ENCODE measurements around the gene OGDHL. TPM values are rescaled to one million over a fixed set of nuclear protein-coding genes. Genes with fewer than 3 reads are reported as not detected.
"Not testable (repeated sequence)": the region's sequence is repeated elsewhere in the genome, so short reads cannot be mapped to it uniquely, and the experiment has no call there.

The OGDHL gene
- total RNA-seq, 1 experiment from 2014 or later = 22.6 TPM

DNA sequence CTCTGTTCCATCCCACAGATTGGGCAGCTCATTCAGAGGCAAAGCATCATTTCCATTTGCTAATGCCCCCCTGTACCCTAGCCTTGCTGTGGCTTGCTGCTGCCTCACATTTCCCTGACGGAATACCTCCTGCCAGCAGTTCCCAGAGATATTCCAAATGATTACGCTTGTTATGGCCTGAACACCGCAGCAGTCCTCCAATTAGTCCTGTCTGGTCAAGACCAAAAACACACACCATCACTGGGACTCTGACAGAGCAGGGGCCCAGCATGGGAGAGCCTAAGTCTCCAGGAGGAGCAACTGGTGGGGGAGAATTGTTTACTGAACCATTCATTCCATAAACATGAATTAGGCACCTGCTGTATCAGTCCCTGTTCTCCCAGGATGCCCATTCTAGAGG lies 6.1 kb downstream of the OGDHL start:
- H3K27ac Mint-ChIP-seq = no peak overlapping the region; a peak in 1 of 7 replicates
- Histone ChIP-seq H3K27ac (ENCODE audit: insufficient read length, low read depth, low read length) (no peak overlapping the region), H3K23me2 (ENCODE audit: insufficient read length, low read depth, low read length, poor library complexity, severe bottlenecking) (no peaks in the 10 kb centered on the region), H2BK120ac (ENCODE audit: low read depth, low read length, poor library complexity, severe bottlenecking) (no peak overlapping the region), H4K20me1 (ENCODE audit: control insufficient read depth, insufficient read depth, insufficient read length) (no peaks in the 10 kb centered on the region), H3T11ph (ENCODE audit: low read length) (no peak overlapping the region), H4K5ac (ENCODE audit: insufficient read length, low read depth, low read length) (no peak overlapping the region), H2BK20ac (ENCODE audit: low read depth, low read length, poor library complexity, severe bottlenecking) (no peak overlapping the region), H3K79me1 (ENCODE audit: insufficient read depth, low read depth, low read length, poor library complexity, severe bottlenecking) (no peaks in the 10 kb centered on the region), H3K4me1 (ENCODE audit: insufficient read depth, low read length) (no peaks in the 10 kb centered on the region), H3K27me3 (ENCODE audit: insufficient read depth, low read length) (no peaks in the 10 kb centered on the region), H3K4ac (ENCODE audit: low read depth, low read length) (no peak overlapping the region), H3K56ac (ENCODE audit: insufficient read length, low read depth, low read length) (no peak overlapping the region), H2AK5ac (ENCODE audit: insufficient read length, low read length) (no peak overlapping the region), H2BK12ac (ENCODE audit: insufficient read length, low read depth, low read length) (no peak overlapping the region), H3K23ac (ENCODE audit: insufficient read length, low read depth, low read length) (no peak overlapping the region), H4K91ac (ENCODE audit: insufficient read length, low read depth, low read length) (no peak overlapping the region), H2BK15ac (ENCODE audit: low read depth, low read length) (no peak overlapping the region), H4K8ac (replicated peaks; ENCODE audit: insufficient read length, low read depth, low read length) (no peak overlapping the region), H3K14ac (ENCODE audit: insufficient read depth, low read length) (no peak overlapping the region), H3K9ac (ENCODE audit: extremely low read depth, insufficient read length, low read length) (no peak overlapping the region), H3K18ac (ENCODE audit: insufficient read length, low read depth, low read length) (no peak overlapping the region), H2AFZ (ENCODE audit: low read length) (no peak overlapping the region), H3K9me3 (ENCODE audit: control insufficient read depth, low read depth, low read length) (no peaks in the 10 kb centered on the region), H3K79me2 (ENCODE audit: insufficient read depth, low read length) (no peaks in the 10 kb centered on the region), H2BK5ac (ENCODE audit: insufficient read length, low read length) (no peak overlapping the region), H3K4me2 (ENCODE audit: insufficient read depth, insufficient read length, low read length) (no peak overlapping the region)
- TF ChIP-seq, protein P1, sequence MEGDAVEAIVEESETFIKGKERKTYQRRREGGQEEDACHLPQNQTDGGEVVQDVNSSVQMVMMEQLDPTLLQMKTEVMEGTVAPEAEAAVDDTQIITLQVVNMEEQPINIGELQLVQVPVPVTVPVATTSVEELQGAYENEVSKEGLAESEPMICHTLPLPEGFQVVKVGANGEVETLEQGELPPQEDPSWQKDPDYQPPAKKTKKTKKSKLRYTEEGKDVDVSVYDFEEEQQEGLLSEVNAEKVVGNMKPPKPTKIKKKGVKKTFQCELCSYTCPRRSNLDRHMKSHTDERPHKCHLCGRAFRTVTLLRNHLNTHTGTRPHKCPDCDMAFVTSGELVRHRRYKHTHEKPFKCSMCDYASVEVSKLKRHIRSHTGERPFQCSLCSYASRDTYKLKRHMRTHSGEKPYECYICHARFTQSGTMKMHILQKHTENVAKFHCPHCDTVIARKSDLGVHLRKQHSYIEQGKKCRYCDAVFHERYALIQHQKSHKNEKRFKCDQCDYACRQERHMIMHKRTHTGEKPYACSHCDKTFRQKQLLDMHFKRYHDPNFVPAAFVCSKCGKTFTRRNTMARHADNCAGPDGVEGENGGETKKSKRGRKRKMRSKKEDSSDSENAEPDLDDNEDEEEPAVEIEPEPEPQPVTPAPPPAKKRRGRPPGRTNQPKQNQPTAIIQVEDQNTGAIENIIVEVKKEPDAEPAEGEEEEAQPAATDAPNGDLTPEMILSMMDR (conservative IDR thresholded peaks at IDR 0.05) = no peak
- H3K4me3 Mint-ChIP-seq = no peak overlapping the region
- peaks cover under 1% of the 10 kb centered on the region in 2 experiments; a peak in 1 of 4 replicates for H3K4me1 Mint-ChIP-seq
- H3K9me3 Mint-ChIP-seq = no peaks in the 10 kb centered on the region
- H3K27me3 Mint-ChIP-seq (ENCODE audit: low read depth) = no peaks in the 10 kb centered on the region
- H3K36me3 Mint-ChIP-seq (ENCODE audit: insufficient read depth in 1 of 3, low read depth in 3 of 3) = peaks cover 6 to 14% (median 12%) of the 10 kb centered on the region in 3 experiments; a peak in 5 of 7 replicates
- WGBS (ENCODE audit: extremely low coverage, insufficient read length, low lambda C conversion rate) = no CpG with 5 or more reads among the region's 3 CpGs
- DNase-seq = no peak

DNA sequence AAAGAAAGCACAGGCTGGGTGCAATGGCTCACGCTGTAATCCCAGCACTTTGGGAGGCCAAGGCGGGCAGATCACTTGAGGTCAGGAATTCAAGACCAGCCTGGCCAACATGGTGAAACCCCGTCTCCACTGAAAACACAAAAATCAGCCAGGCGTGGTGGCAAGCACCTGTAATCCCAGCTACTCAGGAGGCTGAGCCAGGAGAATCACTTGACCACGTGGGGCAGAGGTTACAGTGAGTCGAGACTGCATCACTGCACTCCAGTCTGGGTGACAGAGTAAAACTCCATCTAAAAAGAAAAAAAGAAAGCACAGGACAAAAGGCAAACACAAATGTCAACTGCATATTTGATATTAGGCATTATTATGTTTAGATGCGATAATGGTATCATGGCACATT lies 7.2 kb downstream of the OGDHL start:
- not testable (repeated sequence) for H2BK120ac ChIP-seq (ENCODE audit: low read depth, low read length, poor library complexity, severe bottlenecking); H3K9me3 ChIP-seq (ENCODE audit: control insufficient read depth, low read depth, low read length); H3K14ac ChIP-seq (ENCODE audit: insufficient read depth, low read length); H2BK12ac ChIP-seq (ENCODE audit: insufficient read length, low read depth, low read length); H3K9me3 Mint-ChIP-seq; H2BK5ac ChIP-seq (ENCODE audit: insufficient read length, low read length); H4K91ac ChIP-seq (ENCODE audit: insufficient read length, low read depth, low read length); H3K4me1 ChIP-seq (ENCODE audit: insufficient read depth, low read length); H3K18ac ChIP-seq (ENCODE audit: insufficient read length, low read depth, low read length); H3K4me2 ChIP-seq (ENCODE audit: insufficient read depth, insufficient read length, low read length); H4K20me1 ChIP-seq (ENCODE audit: control insufficient read depth, insufficient read depth, insufficient read length); H4K5ac ChIP-seq (ENCODE audit: insufficient read length, low read depth, low read length); H3K27ac Mint-ChIP-seq; H3T11ph ChIP-seq (ENCODE audit: low read length); H3K9ac ChIP-seq (ENCODE audit: extremely low read depth, insufficient read length, low read length); H2BK20ac ChIP-seq (ENCODE audit: low read depth, low read length, poor library complexity, severe bottlenecking); H3K56ac ChIP-seq (ENCODE audit: insufficient read length, low read depth, low read length); H4K8ac ChIP-seq (replicated peaks; ENCODE audit: insufficient read length, low read depth, low read length); H2AFZ ChIP-seq (ENCODE audit: low read length); H3K79me2 ChIP-seq (ENCODE audit: insufficient read depth, low read length); H3K27me3 Mint-ChIP-seq (ENCODE audit: low read depth); H2BK15ac ChIP-seq (ENCODE audit: low read depth, low read length); H3K27ac ChIP-seq (ENCODE audit: insufficient read length, low read depth, low read length); H3K4me1 Mint-ChIP-seq; H2AK5ac ChIP-seq (ENCODE audit: insufficient read length, low read length); DNase-seq; H3K23me2 ChIP-seq (ENCODE audit: insufficient read length, low read depth, low read length, poor library complexity, severe bottlenecking); H3K79me1 ChIP-seq (ENCODE audit: insufficient read depth, low read depth, low read length, poor library complexity, severe bottlenecking); H3K4ac ChIP-seq (ENCODE audit: low read depth, low read length); H3K27me3 ChIP-seq (ENCODE audit: insufficient read depth, low read length); H3K23ac ChIP-seq (ENCODE audit: insufficient read length, low read depth, low read length); H3K4me3 Mint-ChIP-seq
- no CpG with 5 or more reads among the region's 7 CpGs for WGBS (ENCODE audit: extremely low coverage, insufficient read length, low lambda C conversion rate)
- H3K36me3 Mint-ChIP-seq (ENCODE audit: insufficient read depth in 1 of 3, low read depth in 3 of 3) = peaks cover 6 to 21% (median 19%) of the 10 kb centered on the region in 3 experiments; a peak in 5 of 7 replicates

All from H9 (cell line).